ENCODE results near the gene FAM163B.

The FAM163B gene

GRCh38 chr9:133638076-133638475, 28.9 kb upstream of the FAM163B start:
- H3K27me3 ChIP-seq (replicated peaks; ENCODE audit: control insufficient read depth, insufficient read depth, low read length), result peaks cover 4% of the 10 kb centered on the region; the same call in 1 of the 2 replicates
- no peak for TF ChIP-seq CTCF (IDR thresholded peaks at IDR 0.05; ENCODE audit: insufficient read depth, low read length, poor library complexity, severe bottlenecking)
- no peaks in the 10 kb centered on the region for H3K36me3 ChIP-seq (ENCODE audit: control insufficient read depth, insufficient read depth, low read length)
- no peak overlapping the region for H3K4me3 ChIP-seq (replicated peaks; ENCODE audit: low read depth, low read length)
- DNase-seq (ENCODE audit: extremely low read depth, insufficient read length), result no peak

GRCh38 chr9:133637451-133638055, 28.4 kb upstream of the FAM163B start:
- no peak overlapping the region for H3K4me3 ChIP-seq (replicated peaks; ENCODE audit: low read depth, low read length)
- no peaks in the 10 kb centered on the region for H3K36me3 ChIP-seq (ENCODE audit: control insufficient read depth, insufficient read depth, low read length)
- TF ChIP-seq CTCF (IDR thresholded peaks at IDR 0.05; ENCODE audit: insufficient read depth, low read length, poor library complexity, severe bottlenecking), result no peak
- DNase-seq (ENCODE audit: extremely low read depth, insufficient read length), result no peak
- H3K27me3 ChIP-seq (replicated peaks; ENCODE audit: control insufficient read depth, insufficient read depth, low read length), result peaks cover 4% of the 10 kb centered on the region; the same call in 1 of the 2 replicates

- peaks cover 4% of the 10 kb centered on the region; the same call in 1 of the 2 replicates for H3K27me3 ChIP-seq (replicated peaks; ENCODE audit: control insufficient read depth, insufficient read depth, low read length)
- H3K36me3 ChIP-seq (ENCODE audit: control insufficient read depth, insufficient read depth, low read length), result no peaks in the 10 kb centered on the region
- no peak for TF ChIP-seq CTCF (IDR thresholded peaks at IDR 0.05; ENCODE audit: insufficient read depth, low read length, poor library complexity, severe bottlenecking)
- DNase-seq (ENCODE audit: extremely low read depth, insufficient read length), result no peak
- H3K4me3 ChIP-seq (replicated peaks; ENCODE audit: low read depth, low read length), result no peak overlapping the region
These were observed 27.7 kb upstream of the FAM163B start for GRCh38 chr9:133636902-133637301.

DNA sequence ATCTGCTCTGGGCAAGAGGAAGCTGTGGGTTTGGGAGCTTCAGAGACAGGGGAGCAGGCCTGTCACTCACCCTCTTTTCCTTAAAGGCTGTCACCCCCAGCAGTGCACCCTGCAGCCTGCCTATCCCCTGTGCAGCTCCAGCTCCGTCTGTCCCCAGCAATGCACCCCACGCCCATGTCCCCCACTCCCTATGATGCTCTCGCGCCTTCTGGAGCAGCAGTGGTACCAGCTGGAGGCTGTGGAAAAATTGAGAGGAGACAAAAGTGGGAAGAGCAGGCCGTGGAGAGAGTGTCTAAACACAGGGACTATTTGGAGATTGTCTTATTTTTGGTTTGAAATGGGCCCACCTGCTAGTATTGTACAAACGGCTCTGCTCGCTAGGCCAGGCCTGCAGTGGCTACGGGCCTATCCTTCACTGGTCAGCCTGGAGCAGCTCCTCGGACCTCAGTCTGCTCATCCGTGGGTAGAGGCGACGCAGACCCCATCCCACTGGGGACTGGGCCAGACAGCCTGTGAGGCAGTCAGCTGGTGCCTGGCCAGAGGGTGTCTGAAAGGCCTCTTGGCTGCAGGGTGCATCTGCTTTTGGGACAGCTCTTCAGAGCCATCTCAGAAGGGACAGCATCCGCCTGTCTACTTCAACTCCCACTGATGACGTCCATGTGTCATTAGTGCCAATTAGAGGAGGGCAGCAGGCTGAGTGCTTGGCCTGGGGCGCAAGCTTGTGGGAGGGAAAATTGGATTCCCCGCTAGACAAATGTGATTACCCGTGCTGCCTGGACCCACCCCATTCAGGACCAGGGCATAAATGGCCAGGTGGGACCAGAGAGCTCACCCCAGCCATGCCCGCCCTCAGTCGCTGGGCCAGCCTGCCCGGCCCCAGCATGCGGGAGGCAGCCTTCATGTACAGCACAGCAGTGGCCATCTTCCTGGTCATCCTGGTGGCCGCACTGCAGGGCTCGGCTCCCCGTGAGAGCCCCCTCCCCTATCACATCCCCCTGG, 26.6 kb upstream of the FAM163B start, which contains the start of gene DBH:
Gene DBH, plus strand, starts transcription at position 831 of the 999 bp plus-strand sequence. Its CDS starts 9 bp downstream, at position 840.
- Histone ChIP-seq H3K27me3 (replicated peaks; ENCODE audit: control insufficient read depth, insufficient read depth, low read length) (peaks cover 3% of the 10 kb centered on the region; the same call in 1 of the 2 replicates), H3K36me3 (ENCODE audit: control insufficient read depth, insufficient read depth, low read length) (no peaks in the 10 kb centered on the region), H3K4me3 (replicated peaks; ENCODE audit: low read depth, low read length) (no peak within 1 kb of the TSS)
- no peak for DNase-seq (ENCODE audit: extremely low read depth, insufficient read length)
- no peak for TF ChIP-seq CTCF (IDR thresholded peaks at IDR 0.05; ENCODE audit: insufficient read depth, low read length, poor library complexity, severe bottlenecking)

- Histone ChIP-seq H3K27me3 (replicated peaks; ENCODE audit: control insufficient read depth, insufficient read depth, low read length) (peaks cover 3% of the 10 kb centered on the region; the same call in 1 of the 2 replicates), H3K36me3 (ENCODE audit: control insufficient read depth, insufficient read depth, low read length) (no peaks in the 10 kb centered on the region), H3K4me3 (replicated peaks; ENCODE audit: low read depth, low read length) (no peak overlapping the region)
- no peak for DNase-seq (ENCODE audit: extremely low read depth, insufficient read length)
- no peak for TF ChIP-seq CTCF (IDR thresholded peaks at IDR 0.05; ENCODE audit: insufficient read depth, low read length, poor library complexity, severe bottlenecking)
These were observed 25.9 kb upstream of the FAM163B start for GRCh38 chr9:133635098-133635497.
